ENCODE results near the gene EPHA6.

EPHA6 gene

DNA sequence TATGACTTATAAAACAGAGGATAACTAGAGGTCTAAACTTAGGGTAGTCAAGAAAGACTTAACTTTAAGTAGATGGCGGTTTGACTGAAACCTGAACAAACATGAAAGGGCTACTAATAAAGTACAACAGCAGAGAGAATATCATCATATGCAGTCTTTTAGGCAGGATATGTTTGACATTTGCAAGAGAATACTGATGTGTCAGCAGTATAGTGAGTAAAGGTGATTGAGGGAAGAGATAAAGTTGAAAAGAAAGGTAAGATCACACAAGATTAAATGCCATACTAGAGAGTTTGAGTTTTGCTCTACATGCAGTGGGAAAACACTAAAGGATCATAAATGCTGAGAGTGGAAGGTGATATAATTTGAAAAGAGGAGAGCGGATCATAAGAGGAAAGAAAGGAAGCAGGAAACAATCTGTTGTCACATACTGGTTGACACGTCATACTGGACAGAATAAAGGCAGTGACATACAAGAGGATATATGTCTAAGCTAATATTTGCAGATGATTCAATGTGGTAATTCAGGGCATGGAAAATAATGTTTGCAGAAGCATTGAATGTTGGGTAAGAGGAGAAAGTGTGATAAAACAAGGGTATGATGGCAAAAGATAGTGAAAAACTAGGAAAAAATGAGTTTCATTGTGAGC is 223.0 kb downstream of the EPHA6 start:
- TF ChIP-seq, protein P1, sequence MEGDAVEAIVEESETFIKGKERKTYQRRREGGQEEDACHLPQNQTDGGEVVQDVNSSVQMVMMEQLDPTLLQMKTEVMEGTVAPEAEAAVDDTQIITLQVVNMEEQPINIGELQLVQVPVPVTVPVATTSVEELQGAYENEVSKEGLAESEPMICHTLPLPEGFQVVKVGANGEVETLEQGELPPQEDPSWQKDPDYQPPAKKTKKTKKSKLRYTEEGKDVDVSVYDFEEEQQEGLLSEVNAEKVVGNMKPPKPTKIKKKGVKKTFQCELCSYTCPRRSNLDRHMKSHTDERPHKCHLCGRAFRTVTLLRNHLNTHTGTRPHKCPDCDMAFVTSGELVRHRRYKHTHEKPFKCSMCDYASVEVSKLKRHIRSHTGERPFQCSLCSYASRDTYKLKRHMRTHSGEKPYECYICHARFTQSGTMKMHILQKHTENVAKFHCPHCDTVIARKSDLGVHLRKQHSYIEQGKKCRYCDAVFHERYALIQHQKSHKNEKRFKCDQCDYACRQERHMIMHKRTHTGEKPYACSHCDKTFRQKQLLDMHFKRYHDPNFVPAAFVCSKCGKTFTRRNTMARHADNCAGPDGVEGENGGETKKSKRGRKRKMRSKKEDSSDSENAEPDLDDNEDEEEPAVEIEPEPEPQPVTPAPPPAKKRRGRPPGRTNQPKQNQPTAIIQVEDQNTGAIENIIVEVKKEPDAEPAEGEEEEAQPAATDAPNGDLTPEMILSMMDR (conservative IDR thresholded peaks at IDR 0.05) = no peak
- no peak overlapping the region for H3K27ac ChIP-seq

- TF ChIP-seq, protein P1 (conservative IDR thresholded peaks at IDR 0.05) = no peak
- no peak overlapping the region for H3K27ac ChIP-seq
Observed at GRCh38 chr3:97043411-97043810, 229.0 kb downstream of the EPHA6 start.

DNA sequence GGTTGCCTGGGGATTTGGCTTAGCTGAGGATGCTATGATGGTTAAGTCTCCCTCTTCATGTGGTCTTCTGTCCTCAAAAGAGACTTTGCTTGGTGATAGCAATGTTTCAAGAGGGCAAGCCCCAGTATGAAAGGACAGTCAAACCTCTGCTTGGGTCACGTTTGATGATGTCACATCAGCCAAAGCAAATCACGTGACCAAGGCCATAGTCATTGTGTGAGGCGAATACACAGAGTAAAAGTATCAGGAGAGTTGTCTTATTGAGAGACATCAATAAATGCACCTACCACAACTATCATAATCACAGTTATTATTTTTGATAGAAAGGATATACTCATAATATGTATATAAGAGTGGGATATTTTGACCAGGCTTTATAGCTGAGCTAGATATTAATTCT is 243.0 kb downstream of the EPHA6 start:
- TF ChIP-seq, protein P1 (conservative IDR thresholded peaks at IDR 0.05) = no peak
- H3K27ac ChIP-seq = no peak overlapping the region

GRCh38 chr3:97059168-97059567 is 244.8 kb downstream of the EPHA6 start:
- H3K27ac ChIP-seq = no peak overlapping the region
- TF ChIP-seq, protein P1 (conservative IDR thresholded peaks at IDR 0.05) = no peak

DNA sequence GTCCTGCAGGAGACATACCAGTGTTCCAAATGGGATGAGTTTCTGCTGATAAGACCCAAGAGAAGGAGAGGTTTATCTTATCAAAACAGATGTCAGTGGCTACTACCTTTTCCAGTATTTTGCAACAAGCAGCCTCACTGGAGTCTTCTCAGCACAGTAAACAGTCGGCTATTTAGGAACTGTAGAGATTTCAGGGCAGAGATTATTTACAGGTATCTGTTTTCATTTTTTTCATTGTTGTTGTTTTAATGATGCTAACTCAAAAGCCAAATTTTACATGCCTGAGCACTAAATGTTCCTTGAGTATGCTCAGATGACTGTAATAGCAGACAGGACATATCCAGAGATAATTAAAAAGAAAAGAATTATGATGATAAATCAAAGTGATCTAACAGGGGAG is 252.1 kb downstream of the EPHA6 start:
- TF ChIP-seq, protein P1 (conservative IDR thresholded peaks at IDR 0.05) = no peak
- H3K27ac ChIP-seq = no peak overlapping the region

DNA sequence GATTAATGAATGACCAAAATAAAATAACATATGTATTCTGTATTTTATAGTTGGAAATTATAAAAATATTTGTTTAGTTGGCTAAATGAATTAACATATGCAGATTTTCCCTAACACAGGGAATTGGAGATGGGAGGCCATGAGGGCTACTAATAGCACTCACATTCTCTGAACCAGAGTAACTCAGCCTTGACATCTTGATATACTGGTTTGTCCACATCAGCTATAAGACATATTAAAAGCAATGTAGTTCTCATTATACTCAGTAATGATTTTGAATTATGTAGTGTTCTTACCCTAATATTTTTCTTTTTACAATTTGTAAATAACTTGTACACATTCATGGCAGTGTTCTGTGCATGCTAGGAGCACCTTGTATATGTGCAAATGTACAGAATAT is 255.9 kb downstream of the EPHA6 start:
- TF ChIP-seq, protein P1 (conservative IDR thresholded peaks at IDR 0.05) = no peak
- H3K27ac ChIP-seq = no peak overlapping the region

GRCh38 chr3:97074546-97074945 is 260.2 kb downstream of the EPHA6 start:
- TF ChIP-seq, protein P1 (conservative IDR thresholded peaks at IDR 0.05) = no peak
- no peak overlapping the region for H3K27ac ChIP-seq

All from VCaP (cell line).